ENCODE measurements around the gene MPV17. TPM values are rescaled to one million over a fixed set of nuclear protein-coding genes. Genes with fewer than 3 reads are reported as not detected.

MPV17 gene
- total and polyA plus RNA-seq, 9 of the 15 experiments (the other 6 are each of a cell fraction or from before 2014, with no cell fraction given), result 54.7 to 140 (median 70.2) TPM

DNA sequence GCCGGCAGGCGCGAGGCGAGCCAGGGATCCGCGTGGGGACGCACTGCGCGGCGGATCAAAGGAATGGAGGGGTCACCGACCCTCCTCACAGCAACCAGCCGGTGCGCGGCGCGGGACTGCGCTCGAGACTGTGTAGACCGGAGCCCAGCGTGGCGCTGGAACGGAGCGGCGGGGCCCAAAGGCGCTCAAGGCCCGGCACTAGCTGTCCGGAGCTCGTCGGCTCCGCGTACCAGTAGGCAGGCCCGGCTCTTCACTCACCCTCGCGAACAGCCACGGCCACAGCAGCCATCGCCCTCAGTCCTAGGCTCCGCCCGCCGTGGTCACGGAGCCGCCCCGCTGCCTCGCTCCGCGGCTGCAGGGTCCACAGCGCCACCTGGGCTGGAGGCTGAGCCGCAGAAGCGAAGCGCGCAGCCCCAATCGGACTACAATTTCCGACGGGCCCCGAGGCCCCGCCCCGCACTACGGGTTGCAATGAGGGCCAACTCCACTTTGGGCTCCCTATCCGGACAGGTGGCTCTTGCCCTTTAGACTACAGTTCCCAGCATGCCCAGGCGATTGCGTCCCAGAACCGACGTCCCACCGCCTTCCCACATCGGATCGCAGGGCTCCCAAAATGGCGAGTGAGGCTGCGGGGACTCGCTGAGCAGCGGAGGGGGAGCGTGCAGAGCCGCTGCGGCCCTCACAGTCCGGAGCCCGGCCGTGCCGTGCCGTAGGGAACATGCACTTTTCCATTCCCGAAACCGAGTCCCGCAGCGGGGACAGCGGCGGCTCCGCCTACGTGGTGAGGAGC is 47.3 kb upstream of the MPV17 start, which contains the start of the genes EIF2B4 and SNX17 (continued):
- TF ChIP-seq, protein P1, sequence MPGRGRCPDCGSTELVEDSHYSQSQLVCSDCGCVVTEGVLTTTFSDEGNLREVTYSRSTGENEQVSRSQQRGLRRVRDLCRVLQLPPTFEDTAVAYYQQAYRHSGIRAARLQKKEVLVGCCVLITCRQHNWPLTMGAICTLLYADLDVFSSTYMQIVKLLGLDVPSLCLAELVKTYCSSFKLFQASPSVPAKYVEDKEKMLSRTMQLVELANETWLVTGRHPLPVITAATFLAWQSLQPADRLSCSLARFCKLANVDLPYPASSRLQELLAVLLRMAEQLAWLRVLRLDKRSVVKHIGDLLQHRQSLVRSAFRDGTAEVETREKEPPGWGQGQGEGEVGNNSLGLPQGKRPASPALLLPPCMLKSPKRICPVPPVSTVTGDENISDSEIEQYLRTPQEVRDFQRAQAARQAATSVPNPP (IDR thresholded peaks at IDR 0.05; ENCODE audit: borderline replicate concordance, insufficient read depth, insufficient read length), result no peak
- TF ChIP-seq XRCC5 (IDR thresholded peaks at IDR 0.05; ENCODE audit: low read depth, low read length), result peak; percentile 97
- TF ChIP-seq ELF4 (CRISPR knock-in tag; IDR thresholded peaks at IDR 0.05), result no peak
- peak; percentile 56; the same call in 1 of the 2 replicates for TF ChIP-seq TCF3 (CRISPR knock-in tag; IDR thresholded peaks at IDR 0.05)
- TF ChIP-seq NFATC3 (IDR thresholded peaks at IDR 0.05), result no peak
- peak; percentile 60 for TF ChIP-seq EGR1 (conservative IDR thresholded peaks at IDR 0.05)
- TF ChIP-seq, protein P2, sequence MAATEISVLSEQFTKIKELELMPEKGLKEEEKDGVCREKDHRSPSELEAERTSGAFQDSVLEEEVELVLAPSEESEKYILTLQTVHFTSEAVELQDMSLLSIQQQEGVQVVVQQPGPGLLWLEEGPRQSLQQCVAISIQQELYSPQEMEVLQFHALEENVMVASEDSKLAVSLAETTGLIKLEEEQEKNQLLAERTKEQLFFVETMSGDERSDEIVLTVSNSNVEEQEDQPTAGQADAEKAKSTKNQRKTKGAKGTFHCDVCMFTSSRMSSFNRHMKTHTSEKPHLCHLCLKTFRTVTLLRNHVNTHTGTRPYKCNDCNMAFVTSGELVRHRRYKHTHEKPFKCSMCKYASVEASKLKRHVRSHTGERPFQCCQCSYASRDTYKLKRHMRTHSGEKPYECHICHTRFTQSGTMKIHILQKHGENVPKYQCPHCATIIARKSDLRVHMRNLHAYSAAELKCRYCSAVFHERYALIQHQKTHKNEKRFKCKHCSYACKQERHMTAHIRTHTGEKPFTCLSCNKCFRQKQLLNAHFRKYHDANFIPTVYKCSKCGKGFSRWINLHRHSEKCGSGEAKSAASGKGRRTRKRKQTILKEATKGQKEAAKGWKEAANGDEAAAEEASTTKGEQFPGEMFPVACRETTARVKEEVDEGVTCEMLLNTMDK (IDR thresholded peaks at IDR 0.05; ENCODE audit: borderline replicate concordance, insufficient read depth, low read depth, low read length, poor library complexity, severe bottlenecking), result peak; percentile 96
- TF ChIP-seq POLR2B (IDR thresholded peaks at IDR 0.05; ENCODE audit: low read depth, partially characterized antibody), result peak; percentile 58
- 0 out of 2 replicates have a peak, but pooled peaks have one; percentile 70 for TF ChIP-seq RBM14 (IDR thresholded peaks at IDR 0.05; ENCODE audit: borderline replicate concordance, insufficient read depth, low read depth, low read length)
- peak; percentile 94 for TF ChIP-seq HMGN3 (IDR thresholded peaks at IDR 0.05; ENCODE audit: borderline replicate concordance, extremely low read depth, insufficient read length, low read depth, low read length)
- TF ChIP-seq, protein P3, sequence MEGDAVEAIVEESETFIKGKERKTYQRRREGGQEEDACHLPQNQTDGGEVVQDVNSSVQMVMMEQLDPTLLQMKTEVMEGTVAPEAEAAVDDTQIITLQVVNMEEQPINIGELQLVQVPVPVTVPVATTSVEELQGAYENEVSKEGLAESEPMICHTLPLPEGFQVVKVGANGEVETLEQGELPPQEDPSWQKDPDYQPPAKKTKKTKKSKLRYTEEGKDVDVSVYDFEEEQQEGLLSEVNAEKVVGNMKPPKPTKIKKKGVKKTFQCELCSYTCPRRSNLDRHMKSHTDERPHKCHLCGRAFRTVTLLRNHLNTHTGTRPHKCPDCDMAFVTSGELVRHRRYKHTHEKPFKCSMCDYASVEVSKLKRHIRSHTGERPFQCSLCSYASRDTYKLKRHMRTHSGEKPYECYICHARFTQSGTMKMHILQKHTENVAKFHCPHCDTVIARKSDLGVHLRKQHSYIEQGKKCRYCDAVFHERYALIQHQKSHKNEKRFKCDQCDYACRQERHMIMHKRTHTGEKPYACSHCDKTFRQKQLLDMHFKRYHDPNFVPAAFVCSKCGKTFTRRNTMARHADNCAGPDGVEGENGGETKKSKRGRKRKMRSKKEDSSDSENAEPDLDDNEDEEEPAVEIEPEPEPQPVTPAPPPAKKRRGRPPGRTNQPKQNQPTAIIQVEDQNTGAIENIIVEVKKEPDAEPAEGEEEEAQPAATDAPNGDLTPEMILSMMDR (IDR thresholded peaks at IDR 0.05 in 2 of 3, conservative IDR thresholded peaks at IDR 0.05 in 1 of 3; ENCODE audit: insufficient read depth in 2 of 3, low read depth in 1 of 3, low read length in 3 of 3), result peak; percentile 92 to 97 (median 94)
- TF ChIP-seq, protein P4, sequence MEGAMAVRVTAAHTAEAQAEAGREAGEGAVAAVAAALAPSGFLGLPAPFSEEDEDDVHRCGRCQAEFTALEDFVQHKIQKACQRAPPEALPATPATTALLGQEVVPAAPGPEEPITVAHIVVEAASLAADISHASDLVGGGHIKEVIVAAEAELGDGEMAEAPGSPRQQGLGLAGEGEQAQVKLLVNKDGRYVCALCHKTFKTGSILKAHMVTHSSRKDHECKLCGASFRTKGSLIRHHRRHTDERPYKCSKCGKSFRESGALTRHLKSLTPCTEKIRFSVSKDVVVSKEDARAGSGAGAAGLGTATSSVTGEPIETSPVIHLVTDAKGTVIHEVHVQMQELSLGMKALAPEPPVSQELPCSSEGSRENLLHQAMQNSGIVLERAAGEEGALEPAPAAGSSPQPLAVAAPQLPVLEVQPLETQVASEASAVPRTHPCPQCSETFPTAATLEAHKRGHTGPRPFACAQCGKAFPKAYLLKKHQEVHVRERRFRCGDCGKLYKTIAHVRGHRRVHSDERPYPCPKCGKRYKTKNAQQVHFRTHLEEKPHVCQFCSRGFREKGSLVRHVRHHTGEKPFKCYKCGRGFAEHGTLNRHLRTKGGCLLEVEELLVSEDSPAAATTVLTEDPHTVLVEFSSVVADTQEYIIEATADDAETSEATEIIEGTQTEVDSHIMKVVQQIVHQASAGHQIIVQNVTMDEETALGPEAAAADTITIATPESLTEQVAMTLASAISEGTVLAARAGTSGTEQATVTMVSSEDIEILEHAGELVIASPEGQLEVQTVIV (CRISPR knock-in tag; IDR thresholded peaks at IDR 0.05; ENCODE audit: borderline replicate concordance), result no peak
- TF ChIP-seq, protein P5, sequence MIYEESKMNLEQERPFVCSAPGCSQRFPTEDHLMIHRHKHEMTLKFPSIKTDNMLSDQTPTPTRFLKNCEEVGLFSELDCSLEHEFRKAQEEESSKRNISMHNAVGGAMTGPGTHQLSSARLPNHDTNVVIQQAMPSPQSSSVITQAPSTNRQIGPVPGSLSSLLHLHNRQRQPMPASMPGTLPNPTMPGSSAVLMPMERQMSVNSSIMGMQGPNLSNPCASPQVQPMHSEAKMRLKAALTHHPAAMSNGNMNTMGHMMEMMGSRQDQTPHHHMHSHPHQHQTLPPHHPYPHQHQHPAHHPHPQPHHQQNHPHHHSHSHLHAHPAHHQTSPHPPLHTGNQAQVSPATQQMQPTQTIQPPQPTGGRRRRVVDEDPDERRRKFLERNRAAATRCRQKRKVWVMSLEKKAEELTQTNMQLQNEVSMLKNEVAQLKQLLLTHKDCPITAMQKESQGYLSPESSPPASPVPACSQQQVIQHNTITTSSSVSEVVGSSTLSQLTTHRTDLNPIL (CRISPR knock-in tag; IDR thresholded peaks at IDR 0.05), result no peak
- no peak for TF ChIP-seq YBX1 (IDR thresholded peaks at IDR 0.05)
- peak; percentile 83 for TF ChIP-seq TBP (optimal IDR thresholded peaks at IDR 0.05; ENCODE audit: low read depth, low read length)

All from K562 (cell line).